Glutamatergic neuron (in vitro differentiated cells): ENCODE data around the gene PDX1. TPM values are rescaled to one million over a fixed set of nuclear protein-coding genes. Genes with fewer than 3 reads are reported as not detected.

Experiments
- DNase-seq: peaks from one replicate; pipeline ENCODE4 v3.0.0; 2022
- H3K27ac Mint-ChIP-seq: one replicate; pipeline ENCODE4 v1.8.0; 2020; ENCODE audit warnings: mild to moderate bottlenecking, mixed read lengths, inconsistent platforms; ENCODE audit not compliant: unreplicated experiment
- H3K27me3 Mint-ChIP-seq: one replicate; pipeline ENCODE4 v1.8.0; 2020; ENCODE audit warnings: mild to moderate bottlenecking, moderate library complexity, mixed read lengths, inconsistent platforms; ENCODE audit not compliant: unreplicated experiment
- H3K36me3 Mint-ChIP-seq: one replicate; pipeline ENCODE4 v1.8.0; 2020; ENCODE audit warnings: mild to moderate bottlenecking, mixed read lengths, inconsistent platforms; ENCODE audit not compliant: unreplicated experiment
- H3K4me1 Mint-ChIP-seq: one replicate; pipeline ENCODE4 v1.8.0; 2020; ENCODE audit warnings: mild to moderate bottlenecking, low read depth, mixed read lengths, inconsistent platforms; ENCODE audit not compliant: unreplicated experiment
- H3K4me3 Mint-ChIP-seq: one replicate; pipeline ENCODE4 v1.8.0; 2020; ENCODE audit warnings: mild to moderate bottlenecking, mixed read lengths, inconsistent platforms; ENCODE audit not compliant: unreplicated experiment
- H3K9me3 Mint-ChIP-seq: one replicate; pipeline ENCODE4 v1.8.0; 2020; ENCODE audit warnings: mild to moderate bottlenecking, moderate library complexity, mixed read lengths, inconsistent platforms; ENCODE audit not compliant: unreplicated experiment
- long read RNA-seq: library from polyadenylated mRNA; unstranded; transcript quantifications from one replicate; pipeline ENCODE4 v2.0.0, GENCODE V29; 2020; ENCODE audit not compliant: unreplicated experiment
- total RNA-seq: library from RNA; stranded (reverse); fragmentation: NEBNext Ultra II Directional; extraction: Animal tissue kit (Norgen Biotek cat#: 25700); gene quantifications from one replicate; pipeline ENCODE4 v1.2.1, GENCODE V29; 2021; ENCODE audit not compliant: unreplicated experiment
- TF ChIP-seq, protein P1 (sequence below): fragments of 200-600 bp; sonication (generic); IDR thresholded peaks from one replicate; pipeline ENCODE4 v1.5.0; 2021; ENCODE audit not compliant: partially characterized antibody, unreplicated experiment

Gene PDX1
- not detected for total RNA-seq
- long read RNA-seq, result 0 reads

DNA sequence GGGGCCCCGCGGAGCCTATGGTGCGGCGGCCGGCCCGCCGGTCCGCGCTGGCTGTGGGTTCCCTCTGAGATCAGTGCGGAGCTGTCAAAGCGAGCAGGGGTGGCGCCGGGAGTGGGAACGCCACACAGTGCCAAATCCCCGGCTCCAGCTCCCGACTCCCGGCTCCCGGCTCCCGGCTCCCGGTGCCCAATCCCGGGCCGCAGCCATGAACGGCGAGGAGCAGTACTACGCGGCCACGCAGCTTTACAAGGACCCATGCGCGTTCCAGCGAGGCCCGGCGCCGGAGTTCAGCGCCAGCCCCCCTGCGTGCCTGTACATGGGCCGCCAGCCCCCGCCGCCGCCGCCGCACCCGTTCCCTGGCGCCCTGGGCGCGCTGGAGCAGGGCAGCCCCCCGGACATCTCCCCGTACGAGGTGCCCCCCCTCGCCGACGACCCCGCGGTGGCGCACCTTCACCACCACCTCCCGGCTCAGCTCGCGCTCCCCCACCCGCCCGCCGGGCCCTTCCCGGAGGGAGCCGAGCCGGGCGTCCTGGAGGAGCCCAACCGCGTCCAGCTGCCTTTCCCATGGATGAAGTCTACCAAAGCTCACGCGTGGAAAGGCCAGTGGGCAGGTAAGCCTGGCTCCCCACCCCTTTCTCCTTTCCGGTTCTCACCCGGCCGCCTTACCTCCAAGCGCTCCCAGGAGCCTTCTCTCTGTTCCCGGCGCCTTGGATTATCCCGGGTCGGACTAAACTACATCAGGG, at the start of gene PDX1:
PDX1 (plus strand) TSS at position 67 of the 743 bp plus-strand sequence; CDS start at position 206, 139 bp downstream.
- peak; percentile 71 for DNase-seq
- Mint-ChIP-seq H3K27me3 (peaks cover 47% of the 10 kb centered on the region), H3K4me1 (peaks cover 4% of the 10 kb centered on the region), H3K9me3 (peaks cover 19% of the 10 kb centered on the region), H3K36me3 (no peaks in the 10 kb centered on the region), H3K27ac (no peak within 1 kb of the TSS), H3K4me3 (peak within 1 kb of the TSS; percentile 80)
- TF ChIP-seq, protein P1, sequence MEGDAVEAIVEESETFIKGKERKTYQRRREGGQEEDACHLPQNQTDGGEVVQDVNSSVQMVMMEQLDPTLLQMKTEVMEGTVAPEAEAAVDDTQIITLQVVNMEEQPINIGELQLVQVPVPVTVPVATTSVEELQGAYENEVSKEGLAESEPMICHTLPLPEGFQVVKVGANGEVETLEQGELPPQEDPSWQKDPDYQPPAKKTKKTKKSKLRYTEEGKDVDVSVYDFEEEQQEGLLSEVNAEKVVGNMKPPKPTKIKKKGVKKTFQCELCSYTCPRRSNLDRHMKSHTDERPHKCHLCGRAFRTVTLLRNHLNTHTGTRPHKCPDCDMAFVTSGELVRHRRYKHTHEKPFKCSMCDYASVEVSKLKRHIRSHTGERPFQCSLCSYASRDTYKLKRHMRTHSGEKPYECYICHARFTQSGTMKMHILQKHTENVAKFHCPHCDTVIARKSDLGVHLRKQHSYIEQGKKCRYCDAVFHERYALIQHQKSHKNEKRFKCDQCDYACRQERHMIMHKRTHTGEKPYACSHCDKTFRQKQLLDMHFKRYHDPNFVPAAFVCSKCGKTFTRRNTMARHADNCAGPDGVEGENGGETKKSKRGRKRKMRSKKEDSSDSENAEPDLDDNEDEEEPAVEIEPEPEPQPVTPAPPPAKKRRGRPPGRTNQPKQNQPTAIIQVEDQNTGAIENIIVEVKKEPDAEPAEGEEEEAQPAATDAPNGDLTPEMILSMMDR, result no peak

DNA sequence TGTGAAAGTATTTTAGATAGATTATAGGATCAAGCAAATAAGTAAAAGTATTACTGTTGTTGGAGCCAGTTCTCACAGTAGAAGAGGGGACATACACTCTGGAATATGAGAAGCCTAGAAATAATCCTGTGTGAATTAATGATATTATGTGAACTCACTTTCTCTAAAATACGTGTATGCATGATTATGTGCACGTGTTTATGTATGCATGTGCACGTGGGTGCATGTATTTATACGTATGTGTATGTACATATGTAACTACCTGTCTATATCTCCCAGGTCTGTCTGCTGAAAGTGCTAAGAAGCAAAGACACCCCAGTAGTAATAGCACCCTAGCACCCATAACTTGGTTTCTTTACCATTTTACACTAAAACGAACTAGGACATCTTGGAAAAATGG, 41.5 kb upstream of the PDX1 start:
- Mint-ChIP-seq H3K4me1 (no peaks in the 10 kb centered on the region), H3K27me3 (peaks cover 2% of the 10 kb centered on the region), H3K36me3 (no peaks in the 10 kb centered on the region), H3K9me3 (no peaks in the 10 kb centered on the region), H3K27ac (no peak overlapping the region), H3K4me3 (no peak overlapping the region)
- TF ChIP-seq, protein P1, result no peak
- no peak for DNase-seq

GRCh38 chr13:27889471-27889870, 30.3 kb upstream of the PDX1 start:
- TF ChIP-seq, protein P1, result no peak
- Mint-ChIP-seq H3K36me3 (no peaks in the 10 kb centered on the region), H3K27ac (no peak overlapping the region), H3K27me3 (no peaks in the 10 kb centered on the region), H3K4me1 (no peaks in the 10 kb centered on the region), H3K4me3 (no peak overlapping the region), H3K9me3 (no peaks in the 10 kb centered on the region)
- no peak for DNase-seq

GRCh38 chr13:27896726-27897125, 23.1 kb upstream of the PDX1 start:
- Mint-ChIP-seq H3K36me3 (no peaks in the 10 kb centered on the region), H3K4me1 (no peaks in the 10 kb centered on the region), H3K9me3 (no peaks in the 10 kb centered on the region), H3K4me3 (no peak overlapping the region), H3K27me3 (no peaks in the 10 kb centered on the region), H3K27ac (no peak overlapping the region)
- TF ChIP-seq, protein P1, result no peak
- no peak for DNase-seq

- H3K9me3 Mint-ChIP-seq, result no peaks in the 10 kb centered on the region
- H3K4me3 Mint-ChIP-seq, result no peak overlapping the region
- no peak overlapping the region for H3K27ac Mint-ChIP-seq
- no peak for DNase-seq
- TF ChIP-seq, protein P1, result no peak
- H3K4me1 Mint-ChIP-seq, result no peaks in the 10 kb centered on the region
- H3K27me3 Mint-ChIP-seq, result peaks cover 4% of the 10 kb centered on the region
- H3K36me3 Mint-ChIP-seq, result no peaks in the 10 kb centered on the region
Observed at GRCh38 chr13:27904719-27905118, 15.1 kb upstream of the PDX1 start.
